Neuron (in vitro differentiated cells): ENCODE results near the gene IMMP2L.

Experiments
- H2AFZ ChIP-seq: one replicate; pipeline ENCODE4 v1.6.1; 2013; ENCODE audit warnings: low read depth, mild to moderate bottlenecking, inconsistent platforms, low read length, moderate library complexity
- H3K27me3 ChIP-seq: one replicate; pipeline ENCODE4 v1.6.1; 2013; ENCODE audit warnings: low read length; ENCODE audit not compliant: insufficient read depth
- H3K36me3 ChIP-seq: one replicate; pipeline ENCODE4 v1.6.1; 2013; ENCODE audit warnings: low read length; ENCODE audit not compliant: insufficient read depth
- H3K4me1 ChIP-seq: one replicate; pipeline ENCODE4 v1.6.1; 2013; ENCODE audit warnings: low read length; ENCODE audit not compliant: insufficient read depth
- H3K4me3 ChIP-seq: 2 replicates; pipeline ENCODE4 v1.5.1; 2013; ENCODE audit warnings: mild to moderate bottlenecking, low read length, moderate library complexity
- H3K9me3 ChIP-seq: one replicate; pipeline ENCODE4 v1.6.1; 2013; ENCODE audit warnings: low read length

The IMMP2L gene

GRCh38 chr7:111205251-111205650 is 357.0 kb downstream of the IMMP2L start:
- Histone ChIP-seq H3K9me3 (no peaks in the 10 kb centered on the region), H3K4me3 (no peak overlapping the region), H3K4me1 (no peaks in the 10 kb centered on the region), H3K27me3 (no peaks in the 10 kb centered on the region), H3K36me3 (no peaks in the 10 kb centered on the region), H2AFZ (no peak overlapping the region)

DNA sequence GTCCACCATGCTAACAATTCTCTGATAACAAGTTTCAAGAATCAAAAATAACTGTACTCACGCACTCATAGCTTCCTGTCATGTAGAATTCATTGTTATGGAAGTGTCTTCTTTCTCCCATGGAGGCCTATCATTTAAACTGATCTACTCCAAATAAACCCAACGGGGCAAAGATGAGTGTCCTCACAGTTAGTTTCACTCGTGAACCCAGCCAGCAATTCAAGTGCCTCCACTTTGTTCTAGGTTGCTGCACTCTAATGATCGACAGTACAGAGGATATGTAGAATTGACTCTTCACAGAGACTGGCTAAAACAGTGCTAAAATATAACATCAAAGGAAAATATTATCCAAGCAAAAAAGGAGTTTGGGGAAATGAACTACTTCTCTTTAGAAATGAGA is 360.0 kb downstream of the IMMP2L start:
- H3K9me3 ChIP-seq: no peaks in the 10 kb centered on the region
- no peaks in the 10 kb centered on the region for H3K4me1 ChIP-seq
- H3K36me3 ChIP-seq: no peaks in the 10 kb centered on the region
- H3K4me3 ChIP-seq: no peak overlapping the region
- no peak overlapping the region for H2AFZ ChIP-seq
- H3K27me3 ChIP-seq: no peaks in the 10 kb centered on the region

DNA sequence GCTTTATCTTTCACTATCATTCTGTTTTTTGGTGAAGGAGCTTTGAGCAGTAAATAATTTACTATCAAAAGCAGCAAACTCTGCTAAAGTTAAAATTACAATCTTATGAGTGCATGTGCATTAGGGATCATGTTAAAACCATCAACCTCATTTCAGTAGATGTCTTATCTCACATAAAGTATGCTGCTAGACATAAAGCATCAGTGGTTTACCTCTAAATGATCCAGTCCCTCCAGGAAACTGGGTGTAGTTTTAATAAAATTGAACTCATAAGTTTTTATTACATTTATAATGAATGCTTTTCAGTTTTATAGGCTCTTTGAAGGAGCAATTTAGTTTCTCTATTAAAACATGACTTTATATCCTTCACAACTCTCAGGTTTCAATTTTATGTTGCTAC is 362.6 kb downstream of the IMMP2L start:
- H3K27me3 ChIP-seq: no peaks in the 10 kb centered on the region

GRCh38 chr7:111198255-111198654 is 364.0 kb downstream of the IMMP2L start:
- Histone ChIP-seq H3K4me3 (no peak overlapping the region), H3K27me3 (no peaks in the 10 kb centered on the region), H3K36me3 (no peaks in the 10 kb centered on the region), H2AFZ (no peak overlapping the region), H3K9me3 (no peaks in the 10 kb centered on the region), H3K4me1 (no peaks in the 10 kb centered on the region)

More for the DNA sequence above, 362.6 kb downstream of the IMMP2L start:
- H2AFZ ChIP-seq: no peak overlapping the region
- H3K9me3 ChIP-seq: no peaks in the 10 kb centered on the region
- no peak overlapping the region for H3K4me3 ChIP-seq
- H3K36me3 ChIP-seq: no peaks in the 10 kb centered on the region
- H3K4me1 ChIP-seq: no peaks in the 10 kb centered on the region

GRCh38 chr7:111196655-111197054 is 365.6 kb downstream of the IMMP2L start:
- Histone ChIP-seq H3K36me3 (no peaks in the 10 kb centered on the region), H2AFZ (no peak overlapping the region), H3K9me3 (no peaks in the 10 kb centered on the region), H3K4me3 (no peak overlapping the region), H3K4me1 (no peaks in the 10 kb centered on the region), H3K27me3 (no peaks in the 10 kb centered on the region)

DNA sequence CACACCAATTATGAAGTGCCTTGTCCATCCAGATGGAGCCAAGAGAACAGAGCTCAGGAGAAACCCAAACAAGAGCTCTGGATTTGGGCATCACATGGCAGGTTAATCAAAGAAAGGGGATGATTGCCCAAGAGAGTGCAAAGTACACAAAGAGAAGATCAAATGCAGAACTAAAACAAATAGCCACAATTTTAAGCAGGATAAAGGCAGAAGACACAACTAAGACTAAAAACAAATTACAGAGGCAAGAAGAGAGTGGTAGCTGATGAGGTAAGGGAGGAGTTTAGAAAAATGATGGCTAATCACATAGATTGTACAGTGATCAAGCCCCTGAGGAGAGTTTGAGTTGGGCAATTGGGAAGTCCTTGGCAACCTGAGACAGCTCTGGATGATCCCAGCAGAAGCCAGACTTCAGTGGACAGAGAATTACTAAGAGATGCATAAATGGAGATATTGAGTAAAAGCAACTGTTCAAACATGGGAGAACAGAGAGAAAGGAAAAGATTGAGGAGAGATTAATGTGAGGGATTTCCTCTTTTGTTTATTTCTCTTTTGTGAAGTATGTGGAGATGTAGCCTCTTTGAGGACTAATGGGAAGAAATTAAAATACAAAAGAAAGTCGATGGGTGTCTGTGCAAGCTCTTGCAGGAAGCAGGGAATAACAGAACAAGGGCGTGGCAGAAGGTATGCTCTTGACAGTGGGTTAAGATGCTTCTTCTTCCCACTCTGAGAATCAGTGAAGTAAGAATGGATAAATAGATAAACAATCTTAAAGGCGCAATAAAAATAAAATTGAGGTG is 369.5 kb downstream of the IMMP2L start:
- no peaks in the 10 kb centered on the region for H3K9me3 ChIP-seq
- H3K4me3 ChIP-seq: no peak overlapping the region
- H2AFZ ChIP-seq: no peak overlapping the region
- H3K27me3 ChIP-seq: no peaks in the 10 kb centered on the region
- no peaks in the 10 kb centered on the region for H3K36me3 ChIP-seq
- H3K4me1 ChIP-seq: no peaks in the 10 kb centered on the region

GRCh38 chr7:111190804-111191203 is 371.5 kb downstream of the IMMP2L start:
- no peak overlapping the region for H2AFZ ChIP-seq
- no peaks in the 10 kb centered on the region for H3K36me3 ChIP-seq
- no peak overlapping the region for H3K4me3 ChIP-seq
- H3K27me3 ChIP-seq: no peaks in the 10 kb centered on the region
- H3K4me1 ChIP-seq: no peaks in the 10 kb centered on the region
- no peaks in the 10 kb centered on the region for H3K9me3 ChIP-seq

DNA sequence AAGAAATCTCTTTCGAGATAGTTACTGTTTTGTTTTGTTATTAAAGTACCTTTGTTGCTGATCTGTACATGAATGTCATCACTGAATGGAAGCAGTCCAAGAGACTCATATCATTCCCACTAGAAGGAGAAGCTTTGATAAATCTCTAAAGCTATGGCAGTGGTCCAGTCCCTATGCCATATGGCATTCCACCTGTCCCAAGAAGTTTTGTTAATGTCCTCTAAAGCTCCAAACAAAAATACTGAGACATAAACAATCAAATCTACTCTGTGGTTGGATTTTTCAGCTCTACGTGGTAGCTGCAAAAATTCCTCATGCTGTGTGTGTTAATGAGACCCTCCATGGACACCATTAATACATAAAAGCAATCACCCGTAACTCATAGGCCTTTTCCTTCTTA is 377.3 kb downstream of the IMMP2L start:
- Histone ChIP-seq H3K36me3 (no peaks in the 10 kb centered on the region), H3K27me3 (no peaks in the 10 kb centered on the region), H3K4me1 (no peaks in the 10 kb centered on the region), H2AFZ (no peak overlapping the region), H3K9me3 (no peaks in the 10 kb centered on the region), H3K4me3 (no peak overlapping the region)

- Histone ChIP-seq H2AFZ (no peak overlapping the region), H3K36me3 (no peaks in the 10 kb centered on the region), H3K4me1 (no peaks in the 10 kb centered on the region), H3K9me3 (no peaks in the 10 kb centered on the region), H3K27me3 (no peaks in the 10 kb centered on the region), H3K4me3 (no peak overlapping the region)
Observed at GRCh38 chr7:111183321-111183720, 379.0 kb downstream of the IMMP2L start.

DNA sequence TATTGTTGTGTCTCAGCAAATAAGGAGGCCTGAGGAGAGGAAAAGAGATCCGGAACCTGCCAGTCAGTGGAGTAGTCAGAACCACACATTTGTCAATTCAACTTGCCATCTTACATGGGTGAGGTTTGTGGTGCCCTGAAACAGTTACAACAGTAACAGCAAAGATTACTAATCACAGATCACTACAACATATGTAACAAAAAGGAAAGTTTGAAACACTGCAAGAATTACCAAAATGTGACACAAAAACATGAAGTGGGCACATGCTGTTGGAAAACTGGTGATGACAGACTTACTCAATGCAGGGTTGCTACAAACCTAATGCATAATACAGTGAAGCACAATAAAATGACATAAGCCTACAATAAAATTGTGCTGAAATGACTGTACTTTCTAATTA is 382.0 kb downstream of the IMMP2L start:
- Histone ChIP-seq H3K27me3 (no peaks in the 10 kb centered on the region), H3K9me3 (no peaks in the 10 kb centered on the region), H2AFZ (no peak overlapping the region), H3K4me3 (no peak overlapping the region), H3K4me1 (no peaks in the 10 kb centered on the region), H3K36me3 (no peaks in the 10 kb centered on the region)

- Histone ChIP-seq H3K36me3 (no peaks in the 10 kb centered on the region), H3K9me3 (no peaks in the 10 kb centered on the region), H3K27me3 (no peaks in the 10 kb centered on the region), H3K4me3 (no peak overlapping the region), H2AFZ (no peak overlapping the region), H3K4me1 (no peaks in the 10 kb centered on the region)
Observed at GRCh38 chr7:111175908-111176441, 386.3 kb downstream of the IMMP2L start.

GRCh38 chr7:111174510-111174909 is 387.8 kb downstream of the IMMP2L start:
- H3K4me3 ChIP-seq: no peak overlapping the region
- no peaks in the 10 kb centered on the region for H3K36me3 ChIP-seq
- no peak overlapping the region for H2AFZ ChIP-seq
- H3K4me1 ChIP-seq: no peaks in the 10 kb centered on the region
- H3K27me3 ChIP-seq: no peaks in the 10 kb centered on the region
- H3K9me3 ChIP-seq: no peaks in the 10 kb centered on the region

GRCh38 chr7:111173990-111174389 is 388.3 kb downstream of the IMMP2L start:
- Histone ChIP-seq H3K9me3 (no peaks in the 10 kb centered on the region), H2AFZ (no peak overlapping the region), H3K4me3 (no peak overlapping the region), H3K27me3 (no peaks in the 10 kb centered on the region), H3K4me1 (no peaks in the 10 kb centered on the region), H3K36me3 (no peaks in the 10 kb centered on the region)

DNA sequence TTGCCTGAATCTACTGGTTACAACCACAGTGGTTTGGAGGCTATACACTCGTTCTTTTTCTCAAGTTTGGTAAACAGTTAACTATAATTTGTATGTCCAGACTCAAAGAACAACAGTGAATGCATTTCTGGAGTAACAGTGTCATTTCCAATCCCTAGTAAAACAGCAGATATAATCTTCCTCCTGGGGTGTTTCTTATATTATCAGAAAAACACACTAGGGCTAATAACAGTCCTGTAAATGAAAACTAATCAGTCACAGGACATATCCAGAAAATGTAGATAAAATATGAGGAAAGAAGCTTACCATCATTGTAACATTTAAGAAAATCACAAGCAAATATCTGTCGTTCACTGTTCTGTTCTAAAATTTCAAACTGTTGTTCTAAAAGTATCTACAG is 388.8 kb downstream of the IMMP2L start:
- no peak overlapping the region for H2AFZ ChIP-seq

More for the DNA sequence above, 388.8 kb downstream of the IMMP2L start:
- Histone ChIP-seq H3K4me1 (no peaks in the 10 kb centered on the region), H3K36me3 (no peaks in the 10 kb centered on the region), H3K9me3 (no peaks in the 10 kb centered on the region), H3K27me3 (no peaks in the 10 kb centered on the region), H3K4me3 (no peak overlapping the region)
